T-helper 2 cell treated with Interferon-gamma antibody and Interleukin-4, amounts not matched to agents 5 μg/mL and 100 μg/mL, for 36 hours (primary cell): ENCODE measurements around the gene P3H4.

Experiments used
- DNase-seq: peaks from one replicate; pipeline ENCODE4 v3.0.0; 2021; ENCODE audit warnings: low spot score
- H3K27ac Mint-ChIP-seq: one replicate; pipeline ENCODE4 v1.8.0; 2021; ENCODE audit warnings: mild to moderate bottlenecking, mixed read lengths
- H3K27me3 Mint-ChIP-seq: one replicate; pipeline ENCODE4 v1.8.0; 2021; ENCODE audit warnings: low read depth, mixed read lengths
- H3K36me3 Mint-ChIP-seq: one replicate; pipeline ENCODE4 v1.8.0; 2021; ENCODE audit warnings: low read depth, mixed read lengths
- H3K4me1 Mint-ChIP-seq: one replicate; pipeline ENCODE4 v1.8.0; 2021; ENCODE audit warnings: low read depth, mixed read lengths
- H3K4me3 Mint-ChIP-seq: one replicate; pipeline ENCODE4 v1.8.0; 2022; ENCODE audit warnings: mild to moderate bottlenecking, moderate library complexity, mixed read lengths
- H3K9me3 Mint-ChIP-seq: one replicate; pipeline ENCODE4 v1.8.0; 2021; ENCODE audit warnings: mixed read lengths

The P3H4 gene

GRCh38 chr17:41775394-41776226, 36.1 kb downstream of the P3H4 start:
- no peaks in the 10 kb centered on the region for H3K36me3 Mint-ChIP-seq
- no peak overlapping the region for H3K27ac Mint-ChIP-seq
- no peaks in the 10 kb centered on the region for H3K9me3 Mint-ChIP-seq
- peaks cover 2% of the 10 kb centered on the region for H3K27me3 Mint-ChIP-seq
- no peak for DNase-seq
- H3K4me1 Mint-ChIP-seq: no peaks in the 10 kb centered on the region
- H3K4me3 Mint-ChIP-seq: no peak overlapping the region

DNA sequence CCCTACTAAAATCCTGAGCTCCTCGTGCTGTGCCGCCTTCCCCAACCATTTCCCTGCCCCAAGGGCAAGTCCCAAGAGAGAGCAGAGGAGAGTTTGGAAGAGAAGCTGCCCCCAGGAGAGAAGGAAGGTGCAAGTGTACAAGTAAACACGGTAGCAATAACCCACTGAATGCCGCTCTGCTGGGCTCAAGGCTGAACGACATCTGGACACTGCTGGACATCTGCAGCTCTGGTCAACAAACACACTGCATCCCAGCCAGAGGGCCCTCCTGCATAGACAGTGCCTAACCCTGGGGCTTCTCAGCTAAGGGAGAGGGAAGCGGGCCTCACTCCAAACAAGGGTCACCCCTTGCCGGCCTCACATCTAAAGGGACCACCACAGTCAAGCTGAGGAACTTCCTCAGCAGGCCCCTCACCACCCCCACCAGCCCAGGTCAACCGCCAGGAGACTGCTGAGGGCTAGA, 38.0 kb downstream of the P3H4 start:
- Mint-ChIP-seq H3K9me3 (no peaks in the 10 kb centered on the region), H3K27me3 (peaks cover 2% of the 10 kb centered on the region), H3K36me3 (no peaks in the 10 kb centered on the region), H3K4me3 (no peak overlapping the region), H3K27ac (no peak overlapping the region), H3K4me1 (no peaks in the 10 kb centered on the region)
- no peak for DNase-seq

DNA sequence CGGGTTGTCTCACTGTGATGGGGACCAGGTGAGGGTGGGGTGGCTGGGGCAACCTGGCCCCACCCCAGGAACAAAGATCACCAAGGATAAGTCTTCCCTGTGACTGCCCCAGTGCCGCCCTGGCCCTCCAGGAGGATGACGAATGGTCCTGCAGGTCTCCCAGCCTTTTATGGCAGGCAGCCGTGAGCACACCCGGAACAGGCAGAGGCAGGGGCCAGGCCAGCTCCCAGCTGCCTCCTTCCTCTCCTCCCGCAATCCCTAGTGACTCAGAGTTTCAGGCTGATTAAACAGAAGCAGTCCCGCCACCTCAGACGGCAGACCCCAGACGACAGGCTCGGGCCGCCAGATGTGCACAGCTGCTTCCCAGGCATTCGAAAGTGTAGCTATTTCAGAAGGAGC, 38.6 kb downstream of the P3H4 start:
- no peaks in the 10 kb centered on the region for H3K36me3 Mint-ChIP-seq
- no peak for DNase-seq
- H3K27ac Mint-ChIP-seq: no peak overlapping the region
- no peaks in the 10 kb centered on the region for H3K4me1 Mint-ChIP-seq
- no peak overlapping the region for H3K4me3 Mint-ChIP-seq
- H3K27me3 Mint-ChIP-seq: peaks cover 2% of the 10 kb centered on the region
- no peaks in the 10 kb centered on the region for H3K9me3 Mint-ChIP-seq

- H3K27me3 Mint-ChIP-seq: peaks cover 2% of the 10 kb centered on the region
- DNase-seq: no peak
- no peak overlapping the region for H3K27ac Mint-ChIP-seq
- no peaks in the 10 kb centered on the region for H3K36me3 Mint-ChIP-seq
- H3K4me1 Mint-ChIP-seq: no peaks in the 10 kb centered on the region
- no peak overlapping the region for H3K4me3 Mint-ChIP-seq
- no peaks in the 10 kb centered on the region for H3K9me3 Mint-ChIP-seq
These were observed 39.1 kb downstream of the P3H4 start for GRCh38 chr17:41772586-41773189.

GRCh38 chr17:41772218-41772585, 39.5 kb downstream of the P3H4 start:
- no peaks in the 10 kb centered on the region for H3K36me3 Mint-ChIP-seq
- no peak overlapping the region for H3K27ac Mint-ChIP-seq
- H3K4me1 Mint-ChIP-seq: no peaks in the 10 kb centered on the region
- no peak for DNase-seq
- no peak overlapping the region for H3K4me3 Mint-ChIP-seq
- H3K9me3 Mint-ChIP-seq: no peaks in the 10 kb centered on the region
- H3K27me3 Mint-ChIP-seq: peaks cover 2% of the 10 kb centered on the region

DNA sequence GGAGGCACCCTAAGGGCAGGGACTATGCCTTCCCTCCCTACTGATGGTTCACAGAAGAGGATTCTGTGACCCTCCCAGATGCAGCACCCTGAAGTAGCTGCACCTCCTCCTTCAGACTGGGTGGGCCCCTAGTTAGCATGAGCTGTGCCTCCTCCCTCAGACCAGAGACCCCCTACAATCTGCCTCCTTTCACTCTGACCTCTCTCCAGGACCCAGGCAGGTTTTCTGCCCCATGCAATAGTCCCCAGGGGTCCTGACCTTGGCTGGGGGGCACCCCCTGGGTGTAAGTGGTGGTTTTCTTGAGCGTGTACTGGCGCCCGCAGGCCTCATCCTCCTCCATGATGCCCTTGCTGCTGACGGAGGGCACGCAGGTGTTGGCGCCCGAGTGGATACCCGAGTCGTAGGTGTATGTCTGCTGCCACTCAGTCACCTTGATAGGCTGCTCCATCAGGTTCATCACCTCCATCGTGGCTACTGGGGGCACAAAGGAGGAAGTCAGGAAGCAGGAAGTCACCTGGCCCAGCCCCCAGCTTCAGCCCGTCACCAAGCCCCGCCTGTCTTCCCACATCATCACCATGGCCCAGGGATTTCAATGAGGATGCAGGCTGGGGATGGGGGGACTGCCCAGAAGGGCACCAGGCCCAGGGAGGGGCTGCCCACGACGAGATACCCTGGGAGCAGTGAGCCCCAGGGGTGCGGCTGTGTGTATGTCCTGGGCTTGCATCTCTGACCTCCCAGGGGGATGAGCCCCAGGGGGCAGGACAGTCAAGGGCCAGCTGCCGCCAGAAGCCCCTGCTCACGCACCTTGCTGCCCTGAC, 40.2 kb downstream of the P3H4 start:
- H3K4me3 Mint-ChIP-seq: no peak overlapping the region
- no peak overlapping the region for H3K27ac Mint-ChIP-seq
- H3K9me3 Mint-ChIP-seq: no peaks in the 10 kb centered on the region
- no peaks in the 10 kb centered on the region for H3K4me1 Mint-ChIP-seq
- peaks cover 2% of the 10 kb centered on the region for H3K27me3 Mint-ChIP-seq
- no peaks in the 10 kb centered on the region for H3K36me3 Mint-ChIP-seq
- no peak for DNase-seq

DNA sequence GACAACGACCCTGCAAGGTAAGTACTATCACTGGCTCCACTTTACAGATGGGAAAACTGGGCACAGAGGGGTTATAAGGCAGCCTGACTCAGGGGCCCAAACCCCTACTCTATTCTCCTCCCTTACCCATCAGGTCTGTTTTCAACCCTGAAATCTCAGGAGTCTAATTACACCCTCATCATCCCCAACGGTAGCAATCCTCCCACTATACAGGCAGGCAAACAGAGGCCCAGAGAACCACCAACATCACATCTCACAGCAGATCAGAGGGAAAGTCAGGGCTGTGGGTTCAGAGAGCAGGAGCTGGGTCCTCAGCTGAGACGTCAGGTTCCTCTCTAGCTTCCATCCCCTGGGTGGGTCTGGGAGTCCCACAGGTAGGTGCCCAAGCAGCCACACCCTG, 41.8 kb downstream of the P3H4 start:
- H3K36me3 Mint-ChIP-seq: no peaks in the 10 kb centered on the region

GRCh38 chr17:41769346-41769862, 42.3 kb downstream of the P3H4 start:
- H3K27ac Mint-ChIP-seq: no peak overlapping the region
- H3K4me1 Mint-ChIP-seq: no peaks in the 10 kb centered on the region

More for the DNA sequence above, 41.8 kb downstream of the P3H4 start:
- no peak for DNase-seq
- H3K4me1 Mint-ChIP-seq: no peaks in the 10 kb centered on the region
- no peaks in the 10 kb centered on the region for H3K27me3 Mint-ChIP-seq
- no peak overlapping the region for H3K27ac Mint-ChIP-seq
- no peaks in the 10 kb centered on the region for H3K9me3 Mint-ChIP-seq
- H3K4me3 Mint-ChIP-seq: no peak overlapping the region

DNA sequence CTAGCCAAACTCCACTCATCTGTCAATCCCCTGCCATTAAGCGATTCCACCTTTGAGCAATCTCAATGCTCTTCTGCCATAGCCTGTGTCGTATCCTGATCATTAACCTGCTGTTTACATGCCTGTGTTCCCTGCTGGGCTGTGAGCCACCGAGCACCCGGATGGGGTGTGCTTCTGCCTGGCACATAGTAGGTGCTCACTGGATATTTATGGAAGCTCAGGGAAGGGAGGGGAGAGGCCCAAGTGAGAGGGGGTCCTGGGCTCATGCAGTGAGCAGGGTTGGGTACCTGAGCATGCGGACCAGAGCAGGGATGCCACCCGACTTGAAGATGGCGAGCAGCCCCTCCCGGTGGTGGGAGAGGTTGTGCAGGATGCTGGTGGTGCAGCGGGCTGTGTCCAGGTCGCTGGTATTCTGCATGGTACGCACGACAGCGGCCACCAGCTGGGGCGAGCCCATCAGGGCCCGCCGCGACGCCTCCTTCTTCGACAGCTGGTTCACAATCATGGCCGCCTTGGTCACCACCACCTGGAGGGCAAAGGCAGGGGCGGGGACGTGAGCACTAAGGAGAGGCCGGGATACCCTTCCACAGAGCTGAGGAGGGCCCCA, 43.0 kb downstream of the P3H4 start:
- no peaks in the 10 kb centered on the region for H3K27me3 Mint-ChIP-seq
- H3K36me3 Mint-ChIP-seq: no peaks in the 10 kb centered on the region
- no peak for DNase-seq
- no peak overlapping the region for H3K4me3 Mint-ChIP-seq
- H3K9me3 Mint-ChIP-seq: no peaks in the 10 kb centered on the region
- no peaks in the 10 kb centered on the region for H3K4me1 Mint-ChIP-seq
- H3K27ac Mint-ChIP-seq: no peak overlapping the region

More at GRCh38 chr17:41769346-41769862, 42.3 kb downstream of the P3H4 start:
- Mint-ChIP-seq H3K9me3 (no peaks in the 10 kb centered on the region), H3K27me3 (no peaks in the 10 kb centered on the region), H3K36me3 (no peaks in the 10 kb centered on the region), H3K4me3 (no peak overlapping the region)
- no peak for DNase-seq

- Mint-ChIP-seq H3K4me3 (no peak overlapping the region), H3K27ac (no peak overlapping the region), H3K4me1 (no peaks in the 10 kb centered on the region), H3K27me3 (no peaks in the 10 kb centered on the region), H3K36me3 (no peaks in the 10 kb centered on the region), H3K9me3 (no peaks in the 10 kb centered on the region)
- DNase-seq: no peak
These were observed 44.3 kb downstream of the P3H4 start for GRCh38 chr17:41767324-41768042.

DNA sequence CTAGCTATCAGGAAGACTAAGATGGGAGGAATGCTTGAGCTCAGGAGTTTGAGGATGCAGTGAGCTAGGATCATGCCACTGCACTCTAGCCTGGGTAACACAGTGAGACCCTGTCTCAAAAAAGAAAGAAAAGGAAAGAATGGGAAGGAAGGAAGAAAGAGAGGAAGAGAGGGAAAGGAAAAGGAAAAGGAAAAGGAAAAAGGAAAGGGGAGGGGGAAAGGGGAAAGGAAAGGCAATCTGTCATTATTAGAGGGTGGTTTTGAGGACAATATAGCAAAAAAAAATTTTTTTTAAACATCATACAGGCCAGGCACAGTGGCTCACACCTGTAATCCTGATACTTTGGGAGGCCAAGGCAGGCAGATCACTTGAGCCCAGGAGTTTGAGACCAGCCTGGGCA, 45.6 kb downstream of the P3H4 start:
- H3K4me3 Mint-ChIP-seq: no peak overlapping the region
- no peaks in the 10 kb centered on the region for H3K36me3 Mint-ChIP-seq
- H3K9me3 Mint-ChIP-seq: no peaks in the 10 kb centered on the region
- no peaks in the 10 kb centered on the region for H3K4me1 Mint-ChIP-seq
- no peaks in the 10 kb centered on the region for H3K27me3 Mint-ChIP-seq
- no peak overlapping the region for H3K27ac Mint-ChIP-seq
- no peak for DNase-seq

- Mint-ChIP-seq H3K27ac (no peak overlapping the region), H3K9me3 (no peaks in the 10 kb centered on the region), H3K4me1 (no peaks in the 10 kb centered on the region), H3K36me3 (no peaks in the 10 kb centered on the region), H3K4me3 (no peak overlapping the region), H3K27me3 (no peaks in the 10 kb centered on the region)
- DNase-seq: no peak
These were observed 48.4 kb downstream of the P3H4 start for GRCh38 chr17:41763327-41763726.

GRCh38 chr17:41762841-41763240, 48.9 kb downstream of the P3H4 start:
- H3K27me3 Mint-ChIP-seq: no peaks in the 10 kb centered on the region
- no peaks in the 10 kb centered on the region for H3K4me1 Mint-ChIP-seq
- no peak overlapping the region for H3K27ac Mint-ChIP-seq
- H3K4me3 Mint-ChIP-seq: no peak overlapping the region
- no peaks in the 10 kb centered on the region for H3K36me3 Mint-ChIP-seq
- H3K9me3 Mint-ChIP-seq: no peaks in the 10 kb centered on the region
- no peak for DNase-seq
